ENCODE results near the gene POM121.
"Not testable (repeated sequence)": the region's sequence is repeated elsewhere in the genome, so short reads cannot be mapped to it uniquely, and the experiment has no call there.

POM121 gene

GRCh38 chr7:72924733-72925545, at the start of gene POM121:
POM121 (plus strand) TSS chr7:72925095; CDS start chr7:72925122, 27 bp downstream.
- DNase-seq: peak; percentile 91

GRCh38 chr7:72879079-72879736, 45.7 kb upstream of the POM121 start:
- peak; percentile 88 for DNase-seq

- DNase-seq: peak; percentile 63
These were observed 45.1 kb upstream of the POM121 start for GRCh38 chr7:72879737-72880215.

- DNase-seq: not testable (repeated sequence)
These were observed 33.1 kb upstream of the POM121 start for GRCh38 chr7:72891750-72892149.

- not testable (repeated sequence) for DNase-seq
These were observed 20.2 kb upstream of the POM121 start for GRCh38 chr7:72904740-72905139.

- not testable (repeated sequence) for DNase-seq
These were observed 16.5 kb upstream of the POM121 start for GRCh38 chr7:72908422-72908821.

- not testable (repeated sequence) for DNase-seq
These were observed 13.5 kb upstream of the POM121 start for GRCh38 chr7:72911395-72911794.

- DNase-seq: not testable (repeated sequence)
These were observed 11.1 kb upstream of the POM121 start for GRCh38 chr7:72913750-72914149.

- DNase-seq: peak; percentile 51
These were observed 10.0 kb upstream of the POM121 start for GRCh38 chr7:72914756-72915525.

GRCh38 chr7:72919256-72919775, 5.6 kb upstream of the POM121 start:
- DNase-seq: no peak

GRCh38 chr7:72924386-72924732, 536 bp upstream of the POM121 start:
- DNase-seq: no peak

- DNase-seq: peak; percentile 28
These were observed 738 bp downstream of the POM121 start for GRCh38 chr7:72925546-72926120.

- not testable (repeated sequence) for DNase-seq
These were observed 2.9 kb downstream of the POM121 start for GRCh38 chr7:72927791-72928190.

GRCh38 chr7:72928216-72928615, 3.3 kb downstream of the POM121 start:
- not testable (repeated sequence) for DNase-seq

- not testable (repeated sequence) for DNase-seq
These were observed 17.3 kb downstream of the POM121 start for GRCh38 chr7:72942022-72942705.

- DNase-seq: not testable (repeated sequence)
These were observed 18.1 kb downstream of the POM121 start for GRCh38 chr7:72942956-72943355.

GRCh38 chr7:72944937-72945336, 20.0 kb downstream of the POM121 start:
- DNase-seq: not testable (repeated sequence)

GRCh38 chr7:72945597-72945996, 20.7 kb downstream of the POM121 start:
- DNase-seq: not testable (repeated sequence)

GRCh38 chr7:72946130-72946745, 21.3 kb downstream of the POM121 start:
- DNase-seq: not testable (repeated sequence)

- not testable (repeated sequence) for DNase-seq
These were observed 23.8 kb downstream of the POM121 start for GRCh38 chr7:72948714-72949113.

- not testable (repeated sequence) for DNase-seq
These were observed 24.4 kb downstream of the POM121 start for GRCh38 chr7:72949276-72949675.

Measured in femur (tissue), 1 donor.